ENCODE measurements around the gene ERCC6L2.

Gene ERCC6L2, protein sequence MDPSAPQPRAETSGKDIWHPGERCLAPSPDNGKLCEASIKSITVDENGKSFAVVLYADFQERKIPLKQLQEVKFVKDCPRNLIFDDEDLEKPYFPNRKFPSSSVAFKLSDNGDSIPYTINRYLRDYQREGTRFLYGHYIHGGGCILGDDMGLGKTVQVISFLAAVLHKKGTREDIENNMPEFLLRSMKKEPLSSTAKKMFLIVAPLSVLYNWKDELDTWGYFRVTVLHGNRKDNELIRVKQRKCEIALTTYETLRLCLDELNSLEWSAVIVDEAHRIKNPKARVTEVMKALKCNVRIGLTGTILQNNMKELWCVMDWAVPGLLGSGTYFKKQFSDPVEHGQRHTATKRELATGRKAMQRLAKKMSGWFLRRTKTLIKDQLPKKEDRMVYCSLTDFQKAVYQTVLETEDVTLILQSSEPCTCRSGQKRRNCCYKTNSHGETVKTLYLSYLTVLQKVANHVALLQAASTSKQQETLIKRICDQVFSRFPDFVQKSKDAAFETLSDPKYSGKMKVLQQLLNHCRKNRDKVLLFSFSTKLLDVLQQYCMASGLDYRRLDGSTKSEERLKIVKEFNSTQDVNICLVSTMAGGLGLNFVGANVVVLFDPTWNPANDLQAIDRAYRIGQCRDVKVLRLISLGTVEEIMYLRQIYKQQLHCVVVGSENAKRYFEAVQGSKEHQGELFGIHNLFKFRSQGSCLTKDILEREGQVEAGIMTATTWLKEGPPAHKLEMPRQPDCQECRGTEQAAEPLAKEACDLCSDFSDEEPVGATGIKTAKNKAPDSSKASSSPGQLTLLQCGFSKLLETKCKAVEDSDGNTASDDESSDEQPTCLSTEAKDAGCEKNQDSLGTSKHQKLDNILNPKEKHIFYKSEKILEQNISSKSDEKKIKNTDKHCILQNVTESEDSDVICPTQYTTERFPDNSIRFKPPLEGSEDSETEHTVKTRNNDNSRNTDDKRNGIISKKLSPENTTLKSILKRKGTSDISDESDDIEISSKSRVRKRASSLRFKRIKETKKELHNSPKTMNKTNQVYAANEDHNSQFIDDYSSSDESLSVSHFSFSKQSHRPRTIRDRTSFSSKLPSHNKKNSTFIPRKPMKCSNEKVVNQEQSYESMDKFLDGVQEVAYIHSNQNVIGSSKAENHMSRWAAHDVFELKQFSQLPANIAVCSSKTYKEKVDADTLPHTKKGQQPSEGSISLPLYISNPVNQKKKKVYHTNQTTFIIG (N-terminal part only)

GRCh38 chr9:95875305-95876137 lies at the start of gene ERCC6L2:
ERCC6L2 (plus strand) TSS chr9:95875691; CDS start chr9:95876039, 348 bp downstream.
- Mint-ChIP-seq H3K4me3 (no peak within 1 kb of the TSS), H3K36me3 (peaks cover 28% of the 10 kb centered on the region)

GRCh38 chr9:95826183-95826838 lies 49.2 kb upstream of the ERCC6L2 start:
- peaks cover 14% of the 10 kb centered on the region for H3K4me1 Mint-ChIP-seq (ENCODE audit: low read depth)
- H3K9me3 Mint-ChIP-seq (ENCODE audit: low read depth), result no peaks in the 10 kb centered on the region
- no peak overlapping the region for H3K4me3 Mint-ChIP-seq
- peaks cover 9% of the 10 kb centered on the region for H3K36me3 Mint-ChIP-seq
- H3K27ac Mint-ChIP-seq, result no peak overlapping the region
- H3K27me3 Mint-ChIP-seq, result no peaks in the 10 kb centered on the region

More at GRCh38 chr9:95875305-95876137, at the start of gene ERCC6L2:
- Mint-ChIP-seq H3K27ac (no peak within 1 kb of the TSS), H3K9me3 (ENCODE audit: low read depth) (peaks cover 4% of the 10 kb centered on the region), H3K4me1 (ENCODE audit: low read depth) (peaks cover 35% of the 10 kb centered on the region), H3K27me3 (no peaks in the 10 kb centered on the region)

DNA sequence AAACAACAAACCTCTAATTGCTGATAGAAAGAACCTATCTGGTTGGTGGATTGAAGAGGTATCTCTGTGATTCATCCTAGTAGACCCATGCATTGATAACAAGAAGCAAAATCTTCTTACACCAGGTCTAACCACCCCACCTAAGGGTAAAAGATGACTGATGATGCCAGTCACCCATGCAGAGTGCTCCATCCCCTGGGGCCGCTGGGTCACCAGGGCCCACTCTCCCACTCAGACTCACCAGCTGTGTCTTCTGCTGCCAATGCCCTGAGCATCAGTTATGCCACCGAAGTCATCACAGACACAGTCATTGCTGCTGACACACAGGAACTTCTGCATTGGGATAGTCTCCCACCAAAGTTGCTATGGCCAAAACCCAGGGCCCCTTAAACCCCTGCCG lies 44.7 kb upstream of the ERCC6L2 start:
- H3K9me3 Mint-ChIP-seq (ENCODE audit: low read depth), result no peaks in the 10 kb centered on the region
- H3K4me3 Mint-ChIP-seq, result no peak overlapping the region
- H3K27me3 Mint-ChIP-seq, result no peaks in the 10 kb centered on the region
- H3K4me1 Mint-ChIP-seq (ENCODE audit: low read depth), result peaks cover 14% of the 10 kb centered on the region
- H3K36me3 Mint-ChIP-seq, result peaks cover 15% of the 10 kb centered on the region
- no peak overlapping the region for H3K27ac Mint-ChIP-seq

DNA sequence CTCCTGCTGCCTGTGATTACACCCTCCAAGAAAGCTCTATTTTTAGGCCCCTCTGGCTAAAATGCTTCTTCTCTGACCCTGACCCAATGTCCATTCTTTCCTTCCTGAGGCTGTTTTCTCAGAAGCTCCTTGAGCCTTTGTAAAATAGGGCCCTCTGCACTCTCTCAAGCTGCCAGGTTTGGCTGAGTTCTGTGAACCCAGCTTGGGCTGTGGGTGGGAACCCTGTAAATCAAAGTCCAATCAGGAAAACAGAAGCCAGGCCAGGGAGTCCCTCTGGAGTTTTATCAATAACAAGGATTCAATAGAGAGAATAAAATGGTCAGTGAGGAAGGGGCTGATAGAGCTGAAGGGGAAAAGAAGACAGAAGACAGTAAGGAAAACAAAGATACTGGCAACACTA lies 43.7 kb upstream of the ERCC6L2 start:
- Mint-ChIP-seq H3K36me3 (peaks cover 15% of the 10 kb centered on the region), H3K27me3 (no peaks in the 10 kb centered on the region), H3K4me1 (ENCODE audit: low read depth) (peaks cover 12% of the 10 kb centered on the region), H3K9me3 (ENCODE audit: low read depth) (no peaks in the 10 kb centered on the region), H3K27ac (no peak overlapping the region), H3K4me3 (no peak overlapping the region)

DNA sequence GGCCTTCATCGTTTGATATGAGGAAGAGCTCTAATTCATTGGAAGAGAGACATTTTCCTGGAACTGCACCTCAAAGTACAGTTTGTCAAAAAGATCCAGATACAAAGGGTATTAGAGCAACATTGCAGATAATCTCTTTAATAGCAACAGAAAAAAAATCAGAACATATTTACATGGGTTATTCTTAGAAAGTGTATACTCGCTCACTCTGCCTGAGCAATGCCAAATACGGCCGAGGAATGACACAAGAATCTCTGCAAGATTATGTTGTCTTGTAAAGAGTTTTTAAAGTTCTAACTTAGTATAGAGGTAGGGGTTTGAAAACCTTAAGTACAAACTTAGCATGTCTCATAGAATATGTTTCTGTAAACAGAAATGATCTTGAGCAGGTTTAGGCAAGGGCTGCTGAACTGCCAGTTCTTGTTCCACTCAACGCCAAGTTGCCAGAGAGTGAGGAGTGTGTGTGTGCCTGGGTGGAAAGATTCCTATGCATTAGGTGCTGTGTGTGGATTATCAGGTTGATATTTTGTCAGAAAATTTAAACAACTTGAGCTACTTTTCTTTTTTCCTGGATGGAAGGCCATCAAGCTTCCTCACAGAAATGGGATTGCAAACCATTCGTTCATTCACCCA lies 41.8 kb upstream of the ERCC6L2 start:
- no peaks in the 10 kb centered on the region for H3K27me3 Mint-ChIP-seq
- H3K4me3 Mint-ChIP-seq, result no peak overlapping the region
- H3K4me1 Mint-ChIP-seq (ENCODE audit: low read depth), result peaks cover 12% of the 10 kb centered on the region
- no peaks in the 10 kb centered on the region for H3K9me3 Mint-ChIP-seq (ENCODE audit: low read depth)
- no peak overlapping the region for H3K27ac Mint-ChIP-seq
- peaks cover 22% of the 10 kb centered on the region for H3K36me3 Mint-ChIP-seq

DNA sequence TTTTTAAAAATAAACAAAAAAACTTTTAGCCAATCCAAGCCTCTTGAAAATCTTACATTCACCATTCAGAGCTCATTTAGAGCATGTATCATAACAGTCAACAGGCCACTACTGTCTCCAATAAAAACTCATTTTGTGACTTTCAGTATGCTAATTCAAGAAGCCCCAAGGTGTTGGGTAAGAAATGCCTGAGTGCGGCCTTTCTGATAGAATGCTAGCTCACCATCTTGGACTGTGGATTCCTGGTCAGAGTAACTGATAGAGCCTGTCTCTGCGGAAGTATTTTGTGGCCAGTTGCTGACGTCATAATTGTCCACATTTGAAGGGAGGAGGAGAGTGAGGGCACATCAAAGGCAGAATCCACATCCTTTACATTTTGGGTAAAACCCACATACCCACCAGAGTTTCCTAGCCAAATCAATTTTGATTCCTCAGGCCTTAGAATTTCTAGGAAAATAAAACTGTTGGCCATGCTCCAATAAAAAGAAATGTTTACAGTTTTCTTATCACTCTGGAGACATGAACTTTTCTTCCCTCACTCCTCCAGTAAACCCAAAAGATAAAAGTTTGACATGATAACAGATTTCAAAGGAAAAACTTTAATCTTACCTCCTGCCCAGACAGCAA lies 41.1 kb upstream of the ERCC6L2 start:
- Mint-ChIP-seq H3K4me3 (no peak overlapping the region), H3K27ac (no peak overlapping the region), H3K4me1 (ENCODE audit: low read depth) (peaks cover 12% of the 10 kb centered on the region), H3K36me3 (peaks cover 21% of the 10 kb centered on the region), H3K27me3 (no peaks in the 10 kb centered on the region), H3K9me3 (ENCODE audit: low read depth) (no peaks in the 10 kb centered on the region)

DNA sequence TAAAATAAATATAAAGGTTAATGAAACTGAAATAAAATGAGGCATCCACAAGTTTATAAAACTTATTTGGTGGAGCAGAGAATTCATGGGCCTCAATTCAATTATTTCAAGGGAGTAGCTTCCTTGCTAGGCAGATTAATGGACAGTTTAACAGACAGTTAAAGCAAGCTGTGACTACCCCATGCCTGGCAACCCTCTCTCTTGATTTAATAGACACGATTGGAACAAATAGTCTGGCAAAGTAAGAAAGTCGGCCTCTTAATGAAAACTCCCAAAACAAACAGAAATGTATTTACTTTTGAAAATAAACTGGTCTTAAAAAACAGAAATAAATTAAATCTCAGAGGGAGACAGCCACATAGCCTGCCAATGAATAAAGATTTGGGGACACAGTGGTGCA lies 40.1 kb upstream of the ERCC6L2 start:
- Mint-ChIP-seq H3K36me3 (peaks cover 15% of the 10 kb centered on the region), H3K4me1 (ENCODE audit: low read depth) (peaks cover 12% of the 10 kb centered on the region), H3K27me3 (no peaks in the 10 kb centered on the region), H3K9me3 (ENCODE audit: low read depth) (no peaks in the 10 kb centered on the region), H3K27ac (no peak overlapping the region), H3K4me3 (no peak overlapping the region)

- no peak overlapping the region for H3K4me3 Mint-ChIP-seq
- peaks cover 13% of the 10 kb centered on the region for H3K36me3 Mint-ChIP-seq
- no peak overlapping the region for H3K27ac Mint-ChIP-seq
- peaks cover 12% of the 10 kb centered on the region for H3K4me1 Mint-ChIP-seq (ENCODE audit: low read depth)
- no peaks in the 10 kb centered on the region for H3K9me3 Mint-ChIP-seq (ENCODE audit: low read depth)
- H3K27me3 Mint-ChIP-seq, result no peaks in the 10 kb centered on the region
Observed at GRCh38 chr9:95836072-95836471, 39.4 kb upstream of the ERCC6L2 start.

DNA sequence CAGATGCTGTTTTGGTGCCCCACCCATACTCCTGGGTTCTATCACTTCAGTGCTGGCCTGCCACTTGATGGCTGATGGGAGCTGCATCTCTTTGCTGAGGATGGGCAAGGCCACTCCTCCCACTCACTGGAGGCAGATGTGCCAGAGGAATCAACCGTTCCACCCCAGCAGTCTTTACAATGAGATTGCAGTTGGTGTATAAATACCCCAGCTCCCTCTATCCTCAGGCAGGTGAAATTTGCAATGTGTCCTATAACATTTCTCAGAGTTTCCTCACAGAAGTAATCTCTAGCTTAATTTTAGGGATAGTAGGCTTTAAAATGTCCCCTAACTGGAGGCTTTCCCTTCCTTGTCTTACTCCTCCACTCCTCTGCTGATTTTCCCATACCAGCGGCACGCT lies 36.5 kb upstream of the ERCC6L2 start:
- Mint-ChIP-seq H3K27me3 (no peaks in the 10 kb centered on the region), H3K4me3 (no peak overlapping the region), H3K27ac (no peak overlapping the region), H3K36me3 (peaks cover 20% of the 10 kb centered on the region), H3K4me1 (ENCODE audit: low read depth) (peaks cover 11% of the 10 kb centered on the region), H3K9me3 (ENCODE audit: low read depth) (no peaks in the 10 kb centered on the region)

- Mint-ChIP-seq H3K4me1 (ENCODE audit: low read depth) (peaks cover 2% of the 10 kb centered on the region), H3K36me3 (peaks cover 14% of the 10 kb centered on the region), H3K27ac (no peak overlapping the region), H3K27me3 (no peaks in the 10 kb centered on the region), H3K9me3 (ENCODE audit: low read depth) (no peaks in the 10 kb centered on the region), H3K4me3 (no peak overlapping the region)
Observed at GRCh38 chr9:95840074-95840473, 35.4 kb upstream of the ERCC6L2 start.

DNA sequence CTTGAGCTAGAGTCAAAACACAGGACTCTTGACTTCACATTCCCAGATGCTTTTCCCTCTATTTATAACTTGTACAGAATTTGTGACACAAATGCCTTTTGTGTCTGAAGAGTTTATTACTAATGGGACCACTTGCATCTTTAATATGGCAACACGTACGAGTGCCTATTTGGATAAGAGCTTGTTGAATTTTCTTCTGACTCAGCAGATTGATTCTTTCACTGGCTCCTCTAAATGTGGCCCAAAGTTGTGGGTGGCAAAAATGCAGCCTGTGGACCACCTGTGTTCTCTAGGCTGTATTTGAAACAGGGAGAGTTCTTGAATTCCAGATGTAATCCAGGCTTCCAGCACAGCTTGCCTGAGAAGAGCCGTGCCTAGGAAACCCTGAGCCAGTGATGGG lies 34.1 kb upstream of the ERCC6L2 start:
- no peak overlapping the region for H3K4me3 Mint-ChIP-seq
- no peak overlapping the region for H3K27ac Mint-ChIP-seq
- no peaks in the 10 kb centered on the region for H3K27me3 Mint-ChIP-seq
- peaks cover 2% of the 10 kb centered on the region for H3K4me1 Mint-ChIP-seq (ENCODE audit: low read depth)
- no peaks in the 10 kb centered on the region for H3K9me3 Mint-ChIP-seq (ENCODE audit: low read depth)
- H3K36me3 Mint-ChIP-seq, result peaks cover 14% of the 10 kb centered on the region

DNA sequence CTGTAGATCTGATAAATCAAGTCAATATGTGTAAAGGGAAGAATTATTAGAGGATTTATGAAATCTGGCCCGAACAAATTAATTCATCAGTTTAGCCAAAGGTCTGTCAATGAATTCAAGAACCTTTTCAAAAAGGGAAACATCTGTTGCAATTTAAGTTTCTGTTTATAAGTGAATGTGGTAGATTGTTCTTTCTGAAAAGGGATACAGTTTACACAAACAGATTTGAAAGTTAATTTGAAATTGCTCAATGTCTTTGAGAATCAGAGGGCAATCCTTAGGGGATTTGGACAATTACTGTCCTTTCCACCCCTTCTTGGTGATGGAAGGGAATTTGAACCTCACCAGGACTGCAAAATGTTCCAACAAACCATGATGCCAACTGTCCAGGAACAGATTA lies 29.7 kb upstream of the ERCC6L2 start:
- H3K4me1 Mint-ChIP-seq (ENCODE audit: low read depth), result peaks cover 2% of the 10 kb centered on the region
- H3K27me3 Mint-ChIP-seq, result no peaks in the 10 kb centered on the region
- H3K27ac Mint-ChIP-seq, result no peak overlapping the region
- no peak overlapping the region for H3K4me3 Mint-ChIP-seq
- H3K9me3 Mint-ChIP-seq (ENCODE audit: low read depth), result no peaks in the 10 kb centered on the region
- peaks cover 22% of the 10 kb centered on the region for H3K36me3 Mint-ChIP-seq

GRCh38 chr9:95848764-95849163 lies 26.7 kb upstream of the ERCC6L2 start:
- Mint-ChIP-seq H3K4me1 (ENCODE audit: low read depth) (peaks cover 12% of the 10 kb centered on the region), H3K4me3 (no peak overlapping the region), H3K36me3 (peaks cover 17% of the 10 kb centered on the region), H3K27ac (no peak overlapping the region), H3K27me3 (no peaks in the 10 kb centered on the region), H3K9me3 (ENCODE audit: low read depth) (no peaks in the 10 kb centered on the region)
